DMS114 treated with DMSO at 0.1 percent for 48 hours (cell line): ENCODE data around the gene SOHLH2.

Source experiments
- DNase-seq: peaks from one replicate; lab custom pipeline; 2025; ENCODE audit not compliant: unreplicated experiment; lab: John Stamatoyannopoulos, UW

SOHLH2 gene, protein sequence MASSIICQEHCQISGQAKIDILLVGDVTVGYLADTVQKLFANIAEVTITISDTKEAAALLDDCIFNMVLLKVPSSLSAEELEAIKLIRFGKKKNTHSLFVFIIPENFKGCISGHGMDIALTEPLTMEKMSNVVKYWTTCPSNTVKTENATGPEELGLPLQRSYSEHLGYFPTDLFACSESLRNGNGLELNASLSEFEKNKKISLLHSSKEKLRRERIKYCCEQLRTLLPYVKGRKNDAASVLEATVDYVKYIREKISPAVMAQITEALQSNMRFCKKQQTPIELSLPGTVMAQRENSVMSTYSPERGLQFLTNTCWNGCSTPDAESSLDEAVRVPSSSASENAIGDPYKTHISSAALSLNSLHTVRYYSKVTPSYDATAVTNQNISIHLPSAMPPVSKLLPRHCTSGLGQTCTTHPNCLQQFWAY

DNA sequence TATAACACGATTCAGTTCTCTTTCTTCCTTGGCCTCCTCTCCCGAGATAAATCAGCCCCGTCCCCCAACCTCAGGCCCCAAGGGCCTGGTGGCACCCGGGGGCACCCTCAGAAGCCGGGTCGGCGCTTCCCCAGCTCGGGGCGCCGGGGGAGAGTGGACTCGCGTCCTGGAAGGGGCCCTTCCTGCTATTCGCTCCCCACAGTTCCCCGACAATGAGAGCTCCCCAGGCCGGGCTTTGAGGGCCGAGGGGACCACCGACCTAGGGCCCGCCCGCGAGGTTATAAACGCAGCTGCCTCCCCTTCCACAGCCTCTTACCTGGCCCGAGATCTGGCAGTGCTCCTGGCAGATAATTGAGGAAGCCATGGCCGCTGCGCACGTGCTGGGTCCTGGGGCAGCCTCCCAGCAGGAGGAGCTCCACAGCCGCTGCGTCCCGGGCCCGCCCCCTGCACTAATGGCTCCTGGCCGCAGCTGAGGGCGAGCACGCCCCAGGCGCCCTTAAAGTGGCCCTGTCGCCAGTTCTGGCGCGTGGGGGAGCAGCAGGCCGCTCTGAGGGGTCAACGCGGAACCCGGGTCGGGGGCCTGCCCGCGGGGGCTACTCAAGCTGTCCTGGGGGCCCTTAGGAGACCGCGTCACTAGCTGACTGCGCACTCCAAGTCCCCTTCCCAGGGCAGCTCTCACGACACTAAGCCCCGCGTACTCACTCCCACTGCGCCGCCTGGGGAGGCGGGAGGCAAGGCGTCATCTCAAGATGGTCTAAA, at the start of gene SOHLH2:
SOHLH2 (minus strand) TSS at position 394 of the 759 bp plus-strand sequence; CDS start at position 364, 30 bp downstream.
- no peak for DNase-seq

DNA sequence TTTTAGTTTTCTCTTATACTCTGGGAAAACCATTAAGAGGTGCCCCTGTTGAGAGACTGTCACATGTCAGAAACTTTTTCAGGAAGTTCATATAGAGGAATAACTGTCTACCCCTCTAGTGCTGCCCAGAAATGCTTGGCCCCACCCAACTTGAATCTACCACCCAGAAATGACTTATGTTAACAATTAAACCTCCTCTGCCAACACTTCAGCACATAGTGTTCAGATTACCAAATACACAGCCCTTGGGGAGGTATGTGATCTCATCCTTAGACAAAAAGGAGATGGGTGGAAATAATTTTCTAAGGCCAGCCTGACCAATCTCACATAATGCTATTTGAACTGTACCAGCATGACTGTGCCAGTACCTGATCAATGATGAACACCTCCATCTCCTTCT, 47.6 kb upstream of the SOHLH2 start:
- DNase-seq: no peak

DNA sequence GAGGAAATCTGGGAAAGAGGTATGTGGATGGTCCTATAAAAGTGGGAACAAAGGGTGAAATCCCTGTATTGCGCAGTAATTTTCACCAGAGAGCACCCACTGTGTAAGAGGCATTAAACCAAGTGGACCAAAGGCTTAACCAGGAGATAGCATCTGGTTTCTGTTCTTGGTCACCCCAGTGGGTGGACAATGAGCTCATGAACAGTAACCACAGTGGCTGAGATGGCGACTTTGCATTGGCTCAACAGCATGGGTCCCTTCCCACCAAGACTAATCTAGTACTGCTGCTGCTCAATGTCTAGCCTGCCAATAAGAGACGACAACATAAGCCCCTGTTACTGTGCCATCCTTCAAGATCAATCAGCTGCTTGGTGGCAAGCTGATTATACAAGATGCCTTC, 46.7 kb upstream of the SOHLH2 start:
- no peak for DNase-seq

DNA sequence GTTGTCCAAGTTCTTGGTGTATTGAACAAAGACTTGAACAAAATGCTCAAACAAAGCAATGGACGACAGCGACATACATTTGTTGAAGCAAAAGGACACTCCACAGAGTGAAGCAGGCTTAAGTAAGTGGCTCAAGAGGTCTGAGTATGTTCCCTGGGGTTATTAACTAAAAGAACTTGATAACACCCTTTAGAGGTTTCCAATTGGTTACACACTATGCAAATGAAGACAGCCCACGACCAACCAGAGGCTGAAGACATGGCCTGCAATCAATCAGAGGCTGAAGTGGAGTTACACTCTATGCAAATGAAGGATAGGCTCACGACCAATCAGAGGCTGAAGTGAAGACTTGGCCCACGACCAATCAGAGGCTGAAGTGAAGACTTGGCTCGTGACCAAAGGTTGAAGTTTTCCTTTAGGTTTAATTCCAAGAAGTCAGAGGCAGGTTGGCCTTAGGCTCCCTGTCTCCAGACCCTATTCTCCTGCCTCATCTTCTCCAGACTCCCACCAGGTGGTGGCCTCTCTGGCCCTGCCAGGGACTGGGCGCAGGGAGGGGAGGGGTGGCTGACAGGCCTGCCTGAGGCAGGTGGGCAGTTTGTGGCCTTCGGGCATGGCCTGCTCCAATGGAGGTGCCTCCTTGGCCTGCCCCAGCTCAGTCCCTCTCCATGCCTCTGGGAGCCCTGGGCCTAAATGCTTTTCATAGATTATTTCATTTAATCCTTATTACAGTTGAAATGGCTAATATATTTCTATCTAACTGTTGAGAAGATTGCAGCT, 45.2 kb upstream of the SOHLH2 start:
- DNase-seq: no peak

DNA sequence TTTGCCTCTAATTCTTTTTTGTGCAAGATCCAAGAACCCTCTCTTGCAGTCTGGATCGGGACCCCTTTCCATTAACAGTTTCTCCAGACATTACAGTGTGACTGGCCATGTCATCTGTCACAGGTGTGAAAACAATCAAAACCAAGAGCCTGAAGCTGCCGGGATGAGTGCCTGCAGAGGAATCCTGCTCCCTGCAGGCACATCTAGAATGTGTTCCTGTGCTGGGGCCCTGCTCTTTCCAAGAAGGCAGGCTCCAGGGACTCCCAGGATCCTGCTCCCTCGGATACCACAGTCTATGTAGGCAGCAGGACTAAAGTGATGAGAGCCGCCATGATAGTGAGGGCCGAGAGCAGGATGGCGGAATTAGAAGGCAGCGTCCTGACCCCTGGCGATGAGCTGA, 44.5 kb upstream of the SOHLH2 start:
- DNase-seq: no peak

DNA sequence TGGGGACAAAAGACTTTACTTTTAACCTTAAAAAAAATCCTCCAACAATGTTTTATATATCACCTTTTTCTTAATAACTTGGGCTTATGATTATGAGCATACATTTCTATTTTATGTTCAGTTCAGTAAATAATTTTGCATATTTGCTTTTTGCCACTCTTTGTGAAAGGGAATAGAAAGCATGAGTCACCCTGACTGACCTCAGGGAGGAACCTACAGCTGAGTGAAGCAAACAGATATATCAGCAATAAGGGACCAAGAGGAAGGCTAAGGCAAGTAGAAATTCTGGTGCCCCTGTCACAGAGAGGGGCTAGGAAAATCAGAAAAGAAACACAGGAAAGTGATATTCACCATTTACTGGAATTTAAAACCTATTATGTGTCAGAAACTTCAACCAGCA, 37.2 kb upstream of the SOHLH2 start:
- DNase-seq: no peak

DNA sequence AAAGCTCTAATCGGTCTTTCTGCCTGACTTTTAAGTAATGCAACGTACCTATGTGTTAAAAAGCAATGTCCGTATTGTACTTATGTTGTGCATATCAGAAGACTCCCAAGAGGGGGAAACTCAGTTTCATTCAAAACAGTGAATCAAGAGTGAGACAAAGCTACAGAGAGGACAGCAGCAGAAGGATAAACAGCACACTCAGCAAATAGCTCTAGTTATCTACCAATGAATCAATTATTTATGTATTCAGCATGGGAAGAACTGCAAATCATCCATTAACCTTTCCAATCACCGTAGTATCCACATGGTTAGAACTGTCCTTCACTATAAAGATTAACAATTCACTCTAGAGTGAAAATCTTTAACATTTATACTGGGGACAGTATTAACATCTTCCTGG, 36.7 kb upstream of the SOHLH2 start:
- no peak for DNase-seq

DNA sequence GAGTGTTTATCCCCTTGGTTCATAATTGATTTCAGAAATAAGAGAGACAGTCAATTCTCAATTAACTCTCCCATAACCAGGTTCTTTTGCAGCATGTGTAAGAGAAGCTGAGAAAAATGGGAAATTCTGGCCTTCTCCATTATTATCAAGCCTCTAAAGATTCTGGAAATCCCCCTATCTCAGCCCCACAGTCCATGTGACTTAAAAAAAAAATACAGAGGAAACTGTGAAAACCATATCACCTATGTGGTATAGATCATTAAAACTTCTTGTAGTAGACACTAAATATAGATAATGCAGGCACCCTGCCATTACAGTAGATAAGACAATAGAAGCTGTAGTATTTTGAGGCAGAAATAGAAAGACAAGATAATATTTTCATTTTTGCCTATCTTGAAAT, 34.3 kb upstream of the SOHLH2 start:
- DNase-seq: no peak

DNA sequence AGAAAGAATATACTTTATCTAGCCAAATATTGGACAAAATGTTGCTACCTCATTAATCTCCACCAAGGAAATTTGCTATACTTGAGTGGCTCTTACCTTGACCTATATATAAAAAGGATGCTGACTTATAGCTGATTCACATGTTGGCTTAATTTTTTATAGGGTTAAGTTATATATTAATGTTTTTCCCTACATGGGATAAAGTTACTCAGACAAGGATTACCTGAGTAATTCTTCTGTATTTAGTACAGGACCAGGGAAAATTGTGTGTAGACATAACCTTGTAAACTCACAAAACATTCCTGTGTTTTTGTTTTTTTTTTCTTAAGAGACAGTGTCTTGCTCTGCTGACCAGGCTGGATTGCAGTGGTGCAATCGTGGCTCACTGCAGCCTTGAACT, 30.6 kb upstream of the SOHLH2 start:
- no peak for DNase-seq

DNA sequence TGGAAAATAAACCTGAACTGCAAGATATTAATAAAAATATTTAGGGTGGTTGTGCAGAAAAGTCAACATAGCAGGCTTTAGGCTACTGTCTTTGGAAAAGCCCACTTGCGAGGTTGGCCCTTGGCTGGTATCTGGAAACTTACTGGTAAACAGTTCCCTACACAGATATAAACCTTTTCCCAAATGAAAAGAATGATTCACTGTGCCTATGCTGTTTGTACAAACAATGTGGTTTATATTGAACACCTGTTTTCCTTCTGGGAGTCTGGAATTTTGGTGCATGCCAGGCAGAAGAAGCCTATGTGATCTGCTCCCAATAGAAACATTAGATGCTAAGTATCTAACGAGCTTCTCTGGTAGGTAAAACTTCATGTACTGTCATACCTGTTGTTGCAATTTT, 29.7 kb upstream of the SOHLH2 start:
- DNase-seq: no peak

DNA sequence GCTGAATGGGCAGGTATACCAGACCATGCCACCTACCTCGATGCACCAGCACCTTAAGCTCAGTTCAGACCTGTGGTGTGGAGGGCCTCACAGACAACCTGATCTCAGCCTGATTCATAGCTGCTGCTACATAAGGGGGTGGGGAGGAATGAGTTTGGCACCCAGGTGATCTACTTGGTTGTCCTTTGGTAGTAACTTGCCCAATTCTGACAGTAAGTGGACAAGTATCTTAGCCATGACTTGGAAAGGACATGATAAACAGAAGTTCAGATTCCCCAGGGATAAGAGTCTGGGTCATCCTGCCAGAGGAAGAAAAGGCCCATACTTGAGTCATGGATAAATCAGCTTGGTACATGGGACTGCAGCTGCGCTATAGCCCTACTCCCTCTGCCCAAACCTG, 28.4 kb upstream of the SOHLH2 start:
- no peak for DNase-seq

DNA sequence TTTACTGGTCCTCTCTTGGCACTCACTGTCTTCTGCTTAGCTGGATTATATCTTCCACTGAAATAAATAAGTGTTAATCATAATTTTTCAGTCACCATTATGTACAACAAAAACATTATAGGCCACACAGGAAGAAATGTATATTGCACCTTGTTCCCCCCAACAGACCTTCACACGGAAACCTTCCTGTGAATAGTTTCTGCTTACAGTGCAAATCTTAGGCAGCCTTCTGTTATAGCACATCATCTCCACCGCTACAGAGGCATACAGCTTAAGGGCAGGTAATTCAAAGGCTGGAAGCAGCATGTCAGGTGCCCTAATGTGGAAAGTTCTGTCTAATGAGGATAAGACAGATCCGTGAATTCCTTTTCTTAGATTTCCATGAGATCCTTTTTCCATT, 16.9 kb upstream of the SOHLH2 start:
- DNase-seq: no peak

DNA sequence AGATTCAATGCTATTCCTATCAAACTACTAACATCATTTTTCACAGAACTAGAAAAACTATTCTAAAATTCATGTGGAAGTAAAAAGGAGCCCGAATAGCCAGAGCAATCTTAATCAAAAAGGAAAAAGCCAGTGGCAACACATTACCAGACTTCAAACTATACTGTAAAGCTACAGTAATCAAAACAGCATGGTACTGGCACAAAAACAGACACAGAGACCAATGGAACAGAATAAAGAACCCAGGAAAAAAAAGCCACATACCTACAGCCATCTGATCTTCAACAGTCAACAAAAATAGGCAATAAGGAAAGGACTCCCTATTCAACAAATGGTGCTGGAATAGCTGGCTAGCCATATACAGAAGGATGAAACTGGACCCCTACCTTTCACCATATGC, 10.4 kb upstream of the SOHLH2 start:
- DNase-seq: no peak

DNA sequence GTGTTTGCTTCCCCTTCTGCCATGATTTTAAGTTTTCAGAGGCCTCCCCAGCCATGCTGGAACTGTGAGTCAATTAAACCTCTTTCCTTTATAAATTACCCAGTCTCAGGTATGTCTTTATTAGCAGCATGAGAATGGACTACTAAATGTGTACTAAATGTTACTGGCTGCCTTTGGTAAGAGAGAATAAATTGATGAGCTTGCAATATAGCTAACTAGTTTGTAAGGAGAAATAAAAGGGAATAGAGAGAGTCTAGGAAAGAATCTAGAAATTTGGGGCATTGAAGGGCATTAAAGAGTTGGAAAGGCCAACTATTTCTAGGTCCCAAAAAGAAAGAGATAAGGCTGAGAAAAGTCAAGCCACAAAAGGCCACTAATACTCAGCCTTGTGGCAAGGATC, 5.5 kb upstream of the SOHLH2 start:
- DNase-seq: no peak

DNA sequence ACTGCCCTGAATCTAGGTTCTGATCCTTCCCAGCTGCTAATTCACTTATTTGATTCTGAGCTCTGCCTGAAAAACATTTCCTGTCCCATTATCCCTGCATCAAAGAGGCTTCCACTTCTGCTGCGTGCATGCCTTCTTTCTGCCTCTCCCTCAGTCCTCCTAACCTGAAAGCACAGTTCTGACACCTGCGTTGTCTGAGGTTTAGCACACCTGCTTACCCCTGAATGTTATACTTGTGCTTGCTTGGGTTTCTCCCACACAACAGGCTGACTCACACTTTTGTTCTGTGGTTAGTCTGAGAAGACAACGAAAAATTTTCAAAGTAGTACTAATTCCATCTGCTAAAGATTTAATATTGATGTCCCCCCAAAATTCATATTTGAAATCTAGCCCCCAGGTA, 3.1 kb upstream of the SOHLH2 start:
- no peak for DNase-seq

DNA sequence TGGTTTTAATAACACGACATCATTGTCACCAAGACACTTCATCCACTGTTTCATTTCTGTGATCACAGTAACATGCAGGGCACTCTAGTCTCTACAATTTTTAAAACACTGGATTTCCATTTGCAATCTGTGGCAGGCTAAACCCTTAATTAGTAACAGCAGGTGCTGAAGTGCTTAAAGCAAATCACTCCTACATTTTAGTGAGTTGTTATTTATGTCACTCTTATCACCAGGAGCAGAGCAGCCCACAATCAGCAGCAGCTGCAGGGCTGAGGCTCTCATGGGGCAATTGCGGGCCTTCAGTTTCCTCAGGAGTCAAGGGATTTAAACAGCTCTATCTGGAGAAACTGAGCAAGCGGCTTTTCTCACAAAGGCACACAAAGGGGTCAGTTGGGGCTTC, 1.6 kb downstream of the SOHLH2 start:
- no peak for DNase-seq

DNA sequence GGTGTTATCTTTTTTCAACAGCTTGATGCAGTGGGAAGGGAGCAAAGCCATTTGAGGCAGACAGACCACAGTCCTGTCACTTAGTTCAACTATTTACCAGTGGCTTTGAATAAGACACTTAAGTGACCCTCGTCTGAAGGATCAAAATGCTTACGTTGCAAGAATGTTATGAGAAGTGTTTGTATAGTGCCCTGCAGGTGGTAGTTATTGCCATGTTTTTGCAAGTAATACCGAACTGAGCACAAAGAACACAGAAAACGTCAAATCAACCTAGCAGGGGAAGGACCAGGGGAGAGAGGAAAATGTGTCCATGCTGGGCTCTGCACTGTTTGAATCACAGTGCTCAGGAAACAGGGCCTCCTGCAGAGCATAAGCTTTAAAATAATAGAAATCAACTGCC, 2.8 kb downstream of the SOHLH2 start:
- DNase-seq: no peak

DNA sequence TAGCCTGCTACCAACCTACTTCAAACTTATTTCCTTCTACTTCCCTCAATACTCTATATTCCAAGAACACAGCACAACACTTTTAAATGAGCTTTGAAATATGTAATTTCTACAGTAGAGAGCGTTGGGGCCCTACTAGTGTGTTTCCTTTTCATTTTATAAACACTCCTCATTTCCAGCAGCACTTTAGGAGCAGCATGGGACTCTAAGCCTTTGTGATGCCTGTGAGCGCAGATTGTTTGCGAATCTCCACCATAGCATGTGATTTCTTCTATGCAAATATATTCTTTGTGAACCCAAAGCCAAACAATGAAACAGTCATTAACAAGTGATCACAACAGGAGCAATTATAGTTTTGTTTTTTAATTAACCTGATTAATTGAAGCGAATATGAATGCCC, 3.6 kb downstream of the SOHLH2 start:
- DNase-seq: no peak

DNA sequence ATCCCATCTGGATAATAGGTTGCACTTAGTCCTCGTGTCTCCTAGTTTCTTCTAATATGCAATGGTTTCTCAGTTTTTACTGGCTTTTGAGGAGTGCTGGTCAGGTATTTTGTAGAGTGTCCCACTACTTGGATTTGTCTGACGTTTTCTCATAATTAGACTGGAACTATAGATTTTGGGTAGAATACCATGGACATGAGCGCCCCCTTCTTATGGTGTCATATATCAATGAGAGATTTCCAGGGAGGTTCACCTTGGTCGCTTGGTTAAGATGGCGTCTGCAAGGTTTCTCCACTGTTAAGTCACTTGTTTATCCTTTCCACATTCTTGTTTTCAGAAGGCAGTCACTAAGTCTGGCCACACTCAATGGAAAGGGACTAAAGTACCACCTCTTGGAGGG, 6.7 kb downstream of the SOHLH2 start:
- DNase-seq: no peak

DNA sequence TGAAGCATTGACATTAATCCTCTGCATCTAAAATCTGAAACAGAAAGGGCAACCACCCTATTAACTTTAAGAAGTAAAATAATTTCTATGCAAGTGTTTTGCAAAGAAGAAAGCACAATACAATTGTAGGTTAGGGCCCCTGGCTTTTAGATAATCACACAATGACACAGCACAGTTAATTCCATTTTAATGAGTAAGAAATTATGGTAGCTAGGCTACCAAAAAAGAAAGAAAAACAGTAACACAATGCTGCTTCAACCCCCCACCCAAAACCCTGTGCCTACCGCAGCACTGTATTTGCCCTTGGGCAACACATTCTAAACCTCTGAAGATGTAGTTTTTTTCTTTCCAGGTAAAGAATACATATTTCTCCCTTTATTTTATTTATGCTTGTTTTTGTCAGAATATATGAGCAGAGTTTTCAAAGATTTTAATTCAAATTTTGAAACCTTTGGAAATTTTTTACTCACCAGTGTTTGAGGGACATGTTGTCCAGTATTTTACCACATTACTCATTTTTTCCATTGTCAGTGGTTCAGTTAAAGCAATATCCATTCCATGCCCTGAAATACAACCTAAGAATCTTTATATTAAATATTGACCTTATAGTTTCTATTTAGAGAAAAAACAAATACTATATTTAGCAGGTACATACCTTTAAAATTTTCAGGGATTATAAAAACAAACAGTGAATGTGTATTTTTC, 21.1 kb downstream of the SOHLH2 start:
- no peak for DNase-seq

DNA sequence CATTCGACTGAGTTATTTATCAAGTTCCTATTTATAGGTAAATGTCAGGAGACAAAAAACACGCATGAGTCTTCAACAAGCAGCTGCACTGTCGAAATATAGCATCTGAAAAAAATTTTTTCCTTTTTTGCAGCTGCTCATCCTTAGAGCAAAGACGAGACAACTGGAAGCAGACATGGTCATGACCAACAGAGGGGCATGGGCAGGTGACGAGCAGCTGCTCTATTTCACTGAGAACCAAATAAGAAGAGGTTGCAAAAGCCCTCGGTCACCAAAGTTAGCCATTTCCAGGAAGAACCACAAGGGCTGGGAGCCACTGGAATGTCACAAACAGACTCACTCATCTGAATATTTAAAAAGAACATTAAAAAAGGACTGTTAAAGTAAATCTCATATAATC, 22.2 kb downstream of the SOHLH2 start:
- no peak for DNase-seq
